Fibroblast of villous mesenchyme (primary cell): Measurements from ENCODE around the gene MTERF4. TPM values are rescaled to one million over a fixed set of nuclear protein-coding genes. Genes with fewer than 3 reads are reported as not detected.

ENCODE experiments used
- DNase-seq: peaks from one replicate; pipeline ENCODE4 v3.0.0-alpha.2; 2010; ENCODE audit warnings: low read depth
- H3K4me3 ChIP-seq: 2 replicates; pipeline ENCODE4 v1.5.1; 2011; ENCODE audit warnings: low read depth, mild to moderate bottlenecking, low read length
- total RNA-seq: library from RNA; depleted of rRNA; stranded (reverse); fragments of >200 nt; gene quantifications from 2 replicates; pipeline ENCODE4 v1.2.3, GENCODE V29; 2012
- TF ChIP-seq, protein P1 (sequence below): IDR thresholded peaks from 2 replicates; pipeline ENCODE4 v1.5.1; 2012; ENCODE audit warnings: low read depth, mild to moderate bottlenecking, low read length; ENCODE audit not compliant: insufficient read depth

Gene MTERF4
- total RNA-seq, 1 donor: 27.2 TPM

DNA sequence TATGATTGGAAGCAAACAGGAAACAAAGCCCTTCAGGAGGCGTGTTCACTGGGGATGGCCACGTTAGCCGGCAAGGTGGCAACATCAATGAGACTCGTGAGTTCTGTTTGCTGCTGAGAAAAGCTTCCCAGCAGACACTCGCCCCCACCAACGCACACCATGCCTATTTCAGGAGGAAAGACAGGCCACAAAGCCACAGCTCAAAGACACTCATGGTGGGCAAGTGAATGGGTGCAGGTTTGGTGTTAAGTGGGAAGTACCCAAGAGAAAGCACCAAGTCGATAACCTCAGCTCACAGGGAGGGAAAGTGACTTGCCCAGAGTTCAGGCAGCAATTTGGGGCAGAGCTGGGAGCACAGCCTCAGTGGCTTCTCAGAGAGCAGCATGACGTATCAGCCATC is 10.5 kb upstream of the MTERF4 start:
- TF ChIP-seq, protein P1, sequence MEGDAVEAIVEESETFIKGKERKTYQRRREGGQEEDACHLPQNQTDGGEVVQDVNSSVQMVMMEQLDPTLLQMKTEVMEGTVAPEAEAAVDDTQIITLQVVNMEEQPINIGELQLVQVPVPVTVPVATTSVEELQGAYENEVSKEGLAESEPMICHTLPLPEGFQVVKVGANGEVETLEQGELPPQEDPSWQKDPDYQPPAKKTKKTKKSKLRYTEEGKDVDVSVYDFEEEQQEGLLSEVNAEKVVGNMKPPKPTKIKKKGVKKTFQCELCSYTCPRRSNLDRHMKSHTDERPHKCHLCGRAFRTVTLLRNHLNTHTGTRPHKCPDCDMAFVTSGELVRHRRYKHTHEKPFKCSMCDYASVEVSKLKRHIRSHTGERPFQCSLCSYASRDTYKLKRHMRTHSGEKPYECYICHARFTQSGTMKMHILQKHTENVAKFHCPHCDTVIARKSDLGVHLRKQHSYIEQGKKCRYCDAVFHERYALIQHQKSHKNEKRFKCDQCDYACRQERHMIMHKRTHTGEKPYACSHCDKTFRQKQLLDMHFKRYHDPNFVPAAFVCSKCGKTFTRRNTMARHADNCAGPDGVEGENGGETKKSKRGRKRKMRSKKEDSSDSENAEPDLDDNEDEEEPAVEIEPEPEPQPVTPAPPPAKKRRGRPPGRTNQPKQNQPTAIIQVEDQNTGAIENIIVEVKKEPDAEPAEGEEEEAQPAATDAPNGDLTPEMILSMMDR: no peak
- DNase-seq: no peak

DNA sequence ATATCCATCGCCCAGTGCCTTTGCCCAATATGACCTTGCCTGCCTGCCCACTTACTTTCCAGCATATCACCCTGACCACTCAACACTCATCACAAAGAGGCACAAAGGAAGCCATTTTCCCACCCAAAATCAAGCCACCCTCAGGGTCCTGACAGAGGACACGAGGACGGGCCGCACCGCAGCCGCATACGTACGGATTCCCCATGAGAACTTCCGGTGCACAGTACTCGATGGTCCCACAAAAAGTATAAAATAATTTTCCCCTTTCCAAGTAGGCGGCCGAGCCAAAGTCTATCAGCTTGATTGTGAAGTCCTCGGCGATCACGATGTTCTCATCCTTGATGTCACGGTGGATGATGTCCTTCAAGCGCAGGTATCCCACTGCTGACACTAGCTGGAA is 10.0 kb upstream of the MTERF4 start:
- TF ChIP-seq, protein P1: no peak
- DNase-seq: no peak

More for the DNA sequence above, 10.5 kb upstream of the MTERF4 start:
- no peak overlapping the region for H3K4me3 ChIP-seq

DNA sequence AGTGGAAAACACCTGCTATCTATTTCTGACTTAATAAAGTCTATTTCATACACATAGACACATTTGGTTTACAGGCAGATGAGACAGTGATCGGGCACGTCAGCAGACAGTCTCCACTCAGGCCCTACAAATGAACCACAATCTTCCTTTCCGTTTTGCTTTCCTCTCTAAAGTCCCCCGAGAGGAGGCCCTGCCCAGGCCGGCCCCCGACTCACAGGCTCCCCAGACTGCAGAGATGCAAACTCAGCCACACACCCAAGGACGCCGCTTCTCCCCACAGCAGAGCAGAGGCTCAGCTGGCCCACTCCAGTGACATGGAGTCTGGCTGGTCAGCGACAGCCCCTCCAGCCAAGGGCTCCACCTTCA is 9.3 kb upstream of the MTERF4 start:
- no peak for DNase-seq
- H3K4me3 ChIP-seq: no peak overlapping the region
- TF ChIP-seq, protein P1: no peak

More for the DNA sequence above, 10.0 kb upstream of the MTERF4 start:
- no peak overlapping the region for H3K4me3 ChIP-seq

DNA sequence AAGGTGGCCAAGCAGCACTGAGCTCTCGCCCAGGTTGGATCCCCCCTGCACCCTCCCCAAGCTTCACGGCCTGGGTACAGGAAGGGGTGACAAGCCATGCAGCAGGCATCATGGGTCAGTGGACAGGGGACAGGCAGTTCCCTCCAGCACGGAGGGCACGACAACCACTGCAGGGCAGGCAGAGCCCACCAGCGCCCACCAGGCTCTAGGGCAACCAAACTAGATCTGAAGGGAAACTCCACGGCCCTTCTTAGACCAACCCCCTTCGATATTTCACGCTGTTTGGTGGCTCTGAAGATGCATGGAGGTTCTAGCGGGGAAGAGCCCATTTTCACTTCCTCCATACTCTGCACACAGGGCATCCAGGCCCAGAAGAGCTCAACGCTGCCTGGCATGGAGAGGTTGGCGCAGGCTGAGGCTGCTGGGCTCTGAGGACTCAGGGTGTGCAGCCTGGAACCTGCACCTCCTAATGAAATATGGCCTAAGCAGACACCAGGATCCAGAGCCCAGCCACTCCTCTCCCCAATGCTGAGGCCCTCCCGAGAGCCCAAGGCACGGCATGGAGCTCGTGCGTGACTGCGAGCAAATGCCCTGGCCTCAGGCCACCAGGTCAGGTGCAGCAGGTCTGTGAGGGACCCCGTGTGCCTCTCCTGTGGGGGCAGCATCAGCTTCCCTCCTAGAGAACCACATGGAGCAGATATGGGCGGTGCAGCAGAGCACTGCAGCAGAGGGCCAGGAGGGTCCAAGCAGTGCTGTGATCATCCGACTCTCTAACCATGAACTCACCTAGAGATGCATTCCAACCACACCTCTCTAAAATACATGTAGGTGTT is 8.7 kb upstream of the MTERF4 start:
- TF ChIP-seq, protein P1: no peak
- H3K4me3 ChIP-seq: no peak overlapping the region
- no peak for DNase-seq

DNA sequence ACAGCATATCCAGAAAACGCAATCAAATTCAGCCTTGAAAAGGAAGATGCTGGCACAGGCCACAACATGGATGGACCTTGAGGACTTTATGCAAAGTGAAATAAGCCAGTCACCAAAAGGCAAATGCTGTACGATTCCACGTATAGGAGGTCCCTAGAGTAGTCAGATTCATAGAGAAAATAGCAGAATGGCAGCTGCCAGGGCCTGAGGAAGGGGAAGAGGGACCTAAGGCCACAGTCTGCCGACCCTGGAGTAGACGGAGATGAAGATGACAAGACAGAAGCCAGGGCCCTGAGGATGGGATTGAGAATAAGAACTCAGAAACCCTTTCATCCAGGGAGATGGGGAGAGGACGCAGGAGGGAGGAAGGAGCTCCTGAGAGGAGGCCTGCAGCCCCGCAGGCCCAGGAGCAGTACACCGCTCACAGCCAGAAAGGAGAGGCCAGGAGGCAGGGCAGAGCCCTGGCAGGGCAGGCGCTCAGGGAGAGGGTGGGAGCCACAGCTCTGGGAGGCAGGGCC is 8.1 kb upstream of the MTERF4 start:
- DNase-seq: no peak
- H3K4me3 ChIP-seq: no peak overlapping the region
- TF ChIP-seq, protein P1: no peak

DNA sequence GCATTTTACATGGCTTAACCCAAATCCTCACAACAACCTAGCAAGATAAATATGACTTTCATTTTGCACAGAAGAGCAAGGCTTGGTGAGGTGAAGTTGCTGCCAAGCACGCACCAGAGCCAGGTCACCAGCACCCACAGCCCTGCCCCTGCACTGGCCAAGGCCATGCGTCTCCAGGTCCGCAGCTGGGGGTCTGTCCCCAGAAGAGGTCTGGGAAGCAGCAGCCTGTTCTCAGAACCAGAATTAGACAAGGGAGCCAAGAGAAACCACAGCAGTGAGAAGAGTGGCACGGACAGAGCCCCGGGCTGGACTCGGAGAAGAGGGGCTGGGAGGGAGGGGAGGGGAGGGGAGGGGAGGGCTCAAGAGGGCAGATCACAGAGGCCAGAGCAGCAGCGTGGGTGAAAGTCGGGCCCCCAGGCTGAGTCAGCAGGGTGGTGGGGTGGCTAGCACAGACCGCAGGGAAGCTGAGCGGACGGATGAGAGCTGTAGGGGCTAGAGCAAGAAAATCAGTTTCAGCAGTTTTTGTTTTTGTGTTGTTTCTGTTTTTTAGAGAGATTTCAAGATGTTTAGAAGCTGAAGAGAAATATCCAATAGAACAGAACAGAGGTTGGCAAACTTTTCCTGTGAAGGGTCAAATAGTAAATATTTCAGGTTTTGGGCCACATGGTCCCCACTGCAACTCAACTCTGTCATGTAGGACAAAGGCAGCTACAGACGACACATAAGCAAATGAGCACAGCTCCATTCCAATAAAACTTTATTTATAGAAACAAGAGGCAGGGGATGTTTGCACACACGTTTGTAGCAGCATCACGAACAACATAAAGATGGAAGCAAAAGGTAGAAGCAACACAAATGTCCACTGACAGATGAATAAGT is 7.4 kb upstream of the MTERF4 start:
- no peak overlapping the region for H3K4me3 ChIP-seq
- TF ChIP-seq, protein P1: no peak
- no peak for DNase-seq
